ENCODE data around the gene GPR158. TPM values are rescaled to one million over a fixed set of nuclear protein-coding genes. Genes with fewer than 3 reads are reported as not detected.

Gene GPR158
- total RNA-seq, 2 donors from 2014 or later: 0.07 to 0.16 TPM

DNA sequence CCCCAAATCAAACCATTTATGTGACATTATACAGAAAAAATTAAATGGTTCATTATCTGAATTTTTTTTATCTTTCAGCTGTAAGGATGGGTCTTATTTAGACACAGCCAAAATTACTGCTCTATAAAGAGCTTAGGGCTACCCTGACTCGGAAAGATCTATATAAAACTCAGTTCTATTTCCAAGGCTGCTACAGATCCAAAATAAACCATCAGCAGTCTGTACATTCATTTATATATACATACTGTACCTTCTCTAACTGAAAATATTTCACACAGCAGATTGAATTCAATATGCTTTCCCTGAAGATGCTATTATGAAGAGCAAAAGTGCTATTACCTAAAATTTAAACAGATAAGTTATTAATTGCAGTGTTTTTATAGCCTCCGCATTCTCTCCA, 471.6 kb downstream of the GPR158 start:
- Histone ChIP-seq H3K36me3 (no peaks in the 10 kb centered on the region), H3K27ac (no peak overlapping the region), H3K4me3 (no peak overlapping the region), H3K4me1 (no peaks in the 10 kb centered on the region), H3K27me3 (no peaks in the 10 kb centered on the region), H3K9ac (ENCODE audit: low read depth in 2 of 2, low read length in 2 of 2) (no peak overlapping the region), H3K9me3 (no peaks in the 10 kb centered on the region)
- DNase-seq: no peak
- intact Hi-C loops (cut with DNase I): no loop called here
- TF ChIP-seq, protein P1, sequence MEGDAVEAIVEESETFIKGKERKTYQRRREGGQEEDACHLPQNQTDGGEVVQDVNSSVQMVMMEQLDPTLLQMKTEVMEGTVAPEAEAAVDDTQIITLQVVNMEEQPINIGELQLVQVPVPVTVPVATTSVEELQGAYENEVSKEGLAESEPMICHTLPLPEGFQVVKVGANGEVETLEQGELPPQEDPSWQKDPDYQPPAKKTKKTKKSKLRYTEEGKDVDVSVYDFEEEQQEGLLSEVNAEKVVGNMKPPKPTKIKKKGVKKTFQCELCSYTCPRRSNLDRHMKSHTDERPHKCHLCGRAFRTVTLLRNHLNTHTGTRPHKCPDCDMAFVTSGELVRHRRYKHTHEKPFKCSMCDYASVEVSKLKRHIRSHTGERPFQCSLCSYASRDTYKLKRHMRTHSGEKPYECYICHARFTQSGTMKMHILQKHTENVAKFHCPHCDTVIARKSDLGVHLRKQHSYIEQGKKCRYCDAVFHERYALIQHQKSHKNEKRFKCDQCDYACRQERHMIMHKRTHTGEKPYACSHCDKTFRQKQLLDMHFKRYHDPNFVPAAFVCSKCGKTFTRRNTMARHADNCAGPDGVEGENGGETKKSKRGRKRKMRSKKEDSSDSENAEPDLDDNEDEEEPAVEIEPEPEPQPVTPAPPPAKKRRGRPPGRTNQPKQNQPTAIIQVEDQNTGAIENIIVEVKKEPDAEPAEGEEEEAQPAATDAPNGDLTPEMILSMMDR (IDR thresholded peaks at IDR 0.05): no peak

DNA sequence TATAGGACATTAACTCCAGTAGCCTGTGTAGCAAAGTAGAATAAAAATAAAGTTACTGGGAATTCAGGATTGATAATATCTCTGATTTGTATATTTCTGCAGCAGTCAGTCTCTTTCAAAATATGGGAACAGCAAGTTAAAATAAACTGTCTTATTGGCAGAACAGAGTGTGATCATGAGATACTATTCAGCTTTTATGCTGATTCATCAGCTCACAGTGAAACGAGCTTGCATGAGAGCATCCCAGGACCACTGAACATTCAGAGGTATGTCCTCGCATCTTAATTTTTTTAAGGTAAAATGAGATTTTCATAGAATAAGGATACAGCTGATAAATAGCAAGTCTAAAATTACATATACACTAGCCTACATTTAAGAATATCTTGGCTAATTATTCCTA, 476.7 kb downstream of the GPR158 start:
- TF ChIP-seq, protein P1 (IDR thresholded peaks at IDR 0.05): no peak
- H3K4me1 ChIP-seq: no peaks in the 10 kb centered on the region
- no peak overlapping the region for H3K9ac ChIP-seq (ENCODE audit: low read depth in 2 of 2, low read length in 2 of 2)
- intact Hi-C loops (cut with DNase I): no loop called here
- no peaks in the 10 kb centered on the region for H3K27me3 ChIP-seq
- no peaks in the 10 kb centered on the region for H3K36me3 ChIP-seq
- no peak overlapping the region for H3K4me3 ChIP-seq
- H3K27ac ChIP-seq: no peak overlapping the region
- no peaks in the 10 kb centered on the region for H3K9me3 ChIP-seq
- no peak for DNase-seq

Other genes starting within 250 kb of the GPR158 start
- 10 to 100 TPM in 1 of 2 donors, 1 to 10 TPM in 1; 8.1 to 16.0 TPM for gene PRTFDC1, start 222.4 kb upstream of the GPR158 start, total RNA-seq
- under 1 TPM; 0.20 to 0.48 TPM for gene ENKUR, start 158.8 kb upstream of the GPR158 start, total RNA-seq
- gene THNSL1, start 158.4 kb upstream of the GPR158 start, total RNA-seq: 1 to 10 TPM; 2.3 to 4.5 TPM

Measured in colonic mucosa (tissue), 4 donors.